HG03439 (cell line): Measurements from ENCODE around the gene SIGLEC5.
A peak's percentile ranks its signal among the peaks of the same experiment; 100 is the strongest.

Experiments
- ATAC-seq: cut with Tn5 transposase; IDR thresholded peaks from one replicate; pipeline ENCODE4 v1.9.1; 2021; ENCODE audit warnings: mild to moderate bottlenecking, moderate library complexity; ENCODE audit not compliant: unreplicated experiment

Gene SIGLEC5

DNA sequence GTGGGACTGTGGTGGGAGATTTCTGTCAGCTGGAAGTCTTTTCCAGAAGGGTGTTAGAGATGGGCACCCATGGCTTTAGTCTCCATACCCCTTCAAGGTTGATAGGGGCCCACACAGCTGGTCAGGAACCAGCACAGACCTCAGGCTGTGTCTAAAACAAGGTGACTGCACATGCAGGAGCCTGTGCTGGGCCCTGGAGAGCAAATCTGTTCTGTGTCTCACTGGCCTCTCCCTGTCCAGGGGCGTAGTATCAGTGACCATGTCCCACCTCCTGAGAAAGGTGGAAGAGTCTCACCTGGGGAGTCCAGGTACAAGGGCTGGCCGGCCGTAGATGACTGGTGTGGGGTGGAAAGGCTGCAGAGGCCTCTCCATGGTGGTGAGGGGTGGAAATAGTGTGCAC, 39.8 kb downstream of the SIGLEC5 start:
- no peak for ATAC-seq

DNA sequence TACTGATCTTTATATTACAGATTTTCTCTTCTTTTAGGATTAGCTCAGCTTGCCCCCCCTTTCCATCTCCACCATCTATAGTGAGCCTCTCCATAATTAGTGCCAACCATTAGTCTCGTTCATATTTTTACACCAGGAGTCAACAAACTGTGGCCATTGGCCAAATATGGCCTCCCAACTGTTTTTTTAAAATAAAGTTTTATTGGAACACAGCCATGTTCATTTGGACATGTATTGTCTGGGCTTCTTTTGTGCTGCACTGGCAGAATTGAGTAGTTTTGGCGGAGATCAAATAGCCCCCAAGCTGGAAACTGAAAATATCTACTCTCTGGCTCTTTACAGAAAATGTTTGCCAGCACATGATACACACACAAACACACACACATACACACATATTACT, 40.7 kb downstream of the SIGLEC5 start:
- ATAC-seq = no peak

DNA sequence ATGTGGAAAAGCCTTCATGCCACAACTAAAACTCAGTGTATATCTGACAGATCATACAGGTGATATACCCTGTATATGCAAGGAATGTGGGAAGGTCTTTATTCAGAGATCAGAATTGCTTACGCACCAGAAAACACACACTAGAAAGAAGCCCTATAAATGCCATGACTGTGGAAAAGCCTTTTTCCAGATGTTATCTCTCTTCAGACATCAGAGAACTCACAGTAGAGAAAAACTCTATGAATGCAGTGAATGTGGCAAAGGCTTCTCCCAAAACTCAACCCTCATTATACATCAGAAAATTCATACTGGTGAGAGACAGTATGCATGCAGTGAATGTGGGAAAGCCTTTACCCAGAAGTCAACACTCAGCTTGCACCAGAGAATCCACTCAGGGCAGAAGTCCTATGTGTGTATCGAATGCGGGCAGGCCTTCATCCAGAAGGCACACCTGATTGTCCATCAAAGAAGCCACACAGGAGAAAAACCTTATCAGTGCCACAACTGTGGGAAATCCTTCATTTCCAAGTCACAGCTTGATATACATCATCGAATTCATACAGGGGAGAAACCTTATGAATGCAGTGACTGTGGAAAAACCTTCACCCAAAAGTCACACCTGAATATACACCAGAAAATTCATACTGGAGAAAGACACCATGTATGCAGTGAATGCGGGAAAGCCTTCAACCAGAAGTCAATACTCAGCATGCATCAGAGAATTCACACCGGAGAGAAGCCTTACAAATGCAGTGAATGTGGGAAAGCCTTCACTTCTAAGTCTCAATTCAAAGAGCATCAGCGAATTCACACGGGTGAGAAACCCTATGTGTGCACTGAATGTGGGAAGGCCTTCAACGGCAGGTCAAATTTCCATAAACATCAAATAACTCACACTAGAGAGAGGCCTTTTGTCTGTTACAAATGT, 42.7 kb downstream of the SIGLEC5 start:
- ATAC-seq = no peak

DNA sequence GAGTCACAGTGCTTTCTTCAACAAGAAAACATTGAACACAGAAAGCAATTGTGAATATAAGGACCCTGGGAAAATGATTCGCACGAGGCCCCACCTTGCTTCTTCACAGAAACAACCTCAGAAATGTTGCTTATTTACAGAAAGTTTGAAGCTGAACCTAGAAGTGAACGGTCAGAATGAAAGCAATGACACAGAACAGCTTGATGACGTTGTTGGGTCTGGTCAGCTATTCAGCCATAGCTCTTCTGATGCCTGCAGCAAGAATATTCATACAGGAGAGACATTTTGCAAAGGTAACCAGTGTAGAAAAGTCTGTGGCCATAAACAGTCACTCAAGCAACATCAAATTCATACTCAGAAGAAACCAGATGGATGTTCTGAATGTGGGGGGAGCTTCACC, 43.4 kb downstream of the SIGLEC5 start:
- ATAC-seq = no peak

DNA sequence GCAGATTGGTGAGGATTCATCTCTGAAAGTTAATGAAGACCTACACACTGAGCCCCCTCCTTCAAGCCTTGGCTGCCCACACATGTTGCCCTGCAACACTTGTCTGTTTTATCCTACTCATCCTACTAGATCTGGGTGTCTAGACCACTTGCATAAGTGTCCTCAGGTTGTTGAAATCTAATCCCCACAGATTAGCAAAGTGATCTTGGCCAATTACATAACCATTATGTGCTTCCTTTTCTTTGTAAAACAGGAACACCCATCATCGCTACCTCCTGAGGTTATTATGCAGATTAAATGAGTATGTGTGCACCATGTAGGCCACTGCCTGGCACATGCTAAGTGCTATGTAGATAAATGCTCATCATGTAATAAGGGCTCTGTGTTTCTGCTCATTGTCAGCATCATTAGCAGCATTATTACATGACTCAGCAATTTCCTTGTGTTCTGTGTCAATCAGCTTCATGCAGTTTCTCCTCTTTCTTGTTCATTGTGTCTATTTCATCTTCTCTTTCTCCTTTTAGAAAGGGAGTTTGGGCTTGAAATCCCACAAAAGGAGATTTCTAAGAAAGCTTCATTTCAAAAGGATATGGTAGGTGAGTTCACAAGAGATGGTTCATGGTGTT, 44.0 kb downstream of the SIGLEC5 start:
- no peak for ATAC-seq

DNA sequence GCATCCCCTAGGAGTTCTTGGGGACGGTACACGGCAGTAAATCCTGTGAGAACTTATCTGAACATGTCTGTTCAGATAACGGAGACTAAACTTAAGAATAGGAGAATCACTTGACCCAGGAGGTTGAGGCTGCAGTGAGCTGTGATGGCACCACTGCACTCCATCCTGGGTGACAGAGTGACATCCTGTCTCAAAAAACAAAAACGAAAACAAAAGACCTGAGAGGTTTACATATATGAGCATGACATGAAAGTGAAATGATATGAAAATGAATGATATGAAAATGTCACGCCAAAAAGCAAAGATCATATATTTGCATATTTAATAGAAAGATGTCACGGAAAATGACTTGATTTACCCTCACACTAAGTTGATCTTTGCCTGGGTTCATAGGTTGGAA, 53.4 kb downstream of the SIGLEC5 start:
- peak; percentile 58 for ATAC-seq

DNA sequence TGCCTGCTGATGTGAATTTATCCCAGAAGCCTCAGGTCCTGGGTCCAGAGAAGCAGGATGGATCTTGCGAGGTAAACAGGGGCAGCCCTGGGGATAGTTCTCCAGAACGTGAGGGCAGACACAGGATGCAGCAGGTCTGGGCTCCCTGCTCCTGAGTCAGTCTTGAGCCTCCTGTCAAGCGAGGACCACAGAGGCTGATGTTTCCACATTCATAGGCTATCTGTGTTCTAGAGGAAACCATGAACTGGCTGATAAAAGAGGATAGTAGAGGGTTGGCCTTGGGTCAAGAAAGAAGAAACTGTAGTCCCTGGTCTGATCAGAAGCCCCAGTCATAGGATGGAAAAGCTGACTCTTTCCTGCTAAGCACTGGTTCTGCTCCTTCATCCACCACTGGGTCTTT, 56.9 kb downstream of the SIGLEC5 start:
- no peak for ATAC-seq

DNA sequence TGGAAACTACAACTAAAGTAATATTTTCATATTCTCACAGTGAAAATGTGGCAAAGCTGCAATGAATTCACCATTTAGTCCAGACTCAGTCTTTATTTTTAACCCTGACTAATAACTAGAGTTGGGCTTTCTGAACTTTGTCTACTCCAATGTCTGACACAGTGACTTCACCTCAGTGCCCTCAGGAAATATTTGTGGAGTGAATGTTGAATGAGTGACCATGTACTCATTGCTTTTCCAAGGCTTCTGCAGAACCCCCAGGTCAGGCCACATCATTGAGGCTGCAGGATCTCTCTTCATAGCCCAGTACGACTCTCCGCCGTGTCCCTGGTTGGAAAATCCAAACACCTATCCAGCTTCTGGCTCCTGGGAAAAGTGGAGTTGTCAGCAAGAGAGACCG, 57.3 kb downstream of the SIGLEC5 start:
- ATAC-seq = no peak

DNA sequence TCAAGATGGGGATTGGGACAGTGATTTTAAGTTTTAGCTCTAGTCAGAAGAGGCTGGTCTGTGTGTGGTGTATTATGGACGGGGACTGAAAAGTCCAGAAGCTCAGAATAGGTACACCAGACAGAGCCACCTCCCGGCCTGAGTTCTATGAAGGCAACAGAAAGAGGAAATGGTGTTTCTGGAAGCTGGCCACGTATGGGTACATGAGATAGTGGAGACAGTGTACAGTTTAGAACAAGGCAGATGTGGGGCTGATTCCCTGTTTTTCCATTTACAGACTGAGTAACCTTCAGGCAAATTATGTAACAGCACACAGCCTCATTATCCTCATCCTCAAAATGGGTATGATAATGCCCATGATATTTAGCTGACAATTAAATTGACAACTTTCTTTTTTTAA, 57.8 kb downstream of the SIGLEC5 start:
- ATAC-seq = no peak

DNA sequence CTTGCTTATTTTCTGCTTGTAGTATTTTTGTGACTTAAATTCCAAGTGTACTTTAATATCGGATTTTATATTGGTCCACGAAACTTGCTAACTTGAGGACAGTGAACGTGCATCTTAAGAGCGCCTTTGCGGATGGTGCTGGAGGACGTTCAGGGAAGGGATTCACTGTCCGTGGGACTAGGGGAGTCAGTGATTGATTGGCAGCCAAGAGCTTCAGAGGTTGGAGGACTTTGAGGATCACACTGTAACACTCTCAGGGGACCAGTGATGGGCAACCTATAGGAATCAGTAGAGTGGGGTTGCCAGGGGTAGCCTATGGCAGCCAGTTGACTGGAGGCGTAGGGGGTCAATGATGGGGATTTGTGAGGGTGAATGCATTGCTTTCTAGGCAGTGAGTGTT, 58.6 kb downstream of the SIGLEC5 start:
- no peak for ATAC-seq

DNA sequence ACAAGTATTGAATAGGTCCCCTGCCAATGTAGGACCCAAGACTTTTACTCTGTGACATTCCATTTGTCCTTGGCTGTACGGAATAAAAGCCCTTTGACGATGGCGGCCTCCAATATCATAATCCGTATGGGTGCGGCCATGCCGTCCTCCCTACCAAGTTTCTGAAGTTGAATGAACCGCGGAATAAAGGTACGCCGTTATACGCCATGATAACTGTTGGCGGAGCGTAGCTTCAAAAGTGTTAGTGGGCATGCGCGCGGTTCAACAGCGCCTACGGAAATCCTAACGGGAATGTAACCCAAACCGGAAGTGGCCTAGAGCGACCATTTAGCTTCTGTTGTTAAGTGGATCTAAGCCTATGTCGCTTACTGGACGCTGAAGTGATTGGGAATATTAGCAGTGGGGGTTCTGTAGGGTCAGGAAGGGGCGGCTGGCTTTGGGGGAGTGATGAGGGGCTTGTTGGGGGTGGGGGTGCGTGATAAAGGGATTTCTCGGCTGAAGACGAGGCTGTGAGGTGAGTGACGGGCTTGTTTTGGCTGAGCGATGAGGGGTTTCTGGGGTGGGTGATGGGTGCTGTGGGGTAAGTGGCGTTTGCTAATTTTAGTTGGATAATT, 59.1 kb downstream of the SIGLEC5 start, which contains the start of gene ZNF175:
Gene ZNF175, plus strand, starts transcription at position 322 of the 614 bp plus-strand sequence. CDS start 2,047 bp downstream, outside the sequence.
- ATAC-seq = peak; percentile 78

DNA sequence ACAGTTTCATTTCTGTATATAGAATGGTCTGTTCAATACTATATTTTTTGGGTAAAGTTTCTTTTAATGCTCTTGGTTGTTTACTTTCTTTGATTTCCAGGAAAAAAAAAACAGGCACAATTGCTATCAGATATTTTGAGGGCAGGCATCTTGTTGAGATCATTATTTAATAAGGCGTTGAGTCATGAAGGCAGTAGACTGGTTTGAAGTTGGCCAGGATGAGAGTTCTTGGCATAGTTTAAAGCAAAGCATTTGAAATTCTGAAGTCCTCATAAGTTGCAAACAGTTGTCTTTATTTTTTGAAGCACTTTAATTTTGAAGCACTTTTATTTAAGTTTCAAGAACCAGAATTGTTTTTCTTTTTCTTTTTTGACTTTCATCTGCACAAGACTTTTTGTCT, 61.7 kb downstream of the SIGLEC5 start:
- ATAC-seq = no peak

DNA sequence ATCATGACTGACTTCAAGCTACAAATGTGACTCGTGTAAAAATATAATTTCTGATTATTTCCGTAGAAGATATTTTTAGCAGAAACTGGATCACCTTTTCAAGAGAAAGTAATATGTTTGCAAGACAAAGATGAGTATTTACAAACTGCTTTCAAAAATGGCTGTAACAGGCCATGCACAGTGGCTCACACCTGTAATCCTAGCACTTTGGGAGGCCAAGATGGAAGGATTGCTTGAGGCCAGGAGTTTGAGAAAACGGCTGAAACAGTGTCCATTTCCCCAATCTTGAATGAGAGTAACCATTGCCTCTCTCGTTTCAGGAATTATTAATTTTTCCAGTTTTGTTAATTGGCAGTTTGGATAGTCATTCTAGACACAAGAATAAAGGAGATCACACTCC, 62.6 kb downstream of the SIGLEC5 start:
- ATAC-seq = no peak

DNA sequence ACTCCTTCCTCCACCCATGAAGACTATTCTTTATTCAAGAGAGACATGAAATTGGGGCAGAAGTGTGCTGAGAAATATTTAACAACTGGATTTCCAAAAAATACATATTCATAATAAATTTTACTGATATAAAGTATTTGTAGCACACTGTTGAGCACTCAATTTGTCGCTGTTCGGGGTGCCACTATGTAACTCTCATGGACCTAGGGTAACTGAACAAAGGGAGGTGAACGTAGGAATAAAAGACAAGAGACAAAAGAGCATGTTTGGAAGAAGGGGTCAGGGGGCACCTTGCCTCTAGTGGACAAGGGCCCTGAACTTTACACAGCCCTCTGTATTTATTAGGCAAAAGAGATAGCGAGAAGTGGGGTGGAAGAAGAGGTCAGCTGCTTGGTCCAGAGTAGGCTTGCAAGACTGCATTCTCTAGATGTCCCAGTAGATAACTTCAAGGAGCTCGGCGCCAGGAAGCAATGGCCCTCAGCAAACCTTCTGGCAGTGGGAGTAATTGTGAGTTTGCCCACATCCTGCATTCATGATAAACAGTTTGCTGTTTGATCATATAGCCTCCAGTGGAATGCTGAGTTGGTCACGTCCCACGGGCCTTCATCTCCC, 63.6 kb downstream of the SIGLEC5 start:
- ATAC-seq = no peak

DNA sequence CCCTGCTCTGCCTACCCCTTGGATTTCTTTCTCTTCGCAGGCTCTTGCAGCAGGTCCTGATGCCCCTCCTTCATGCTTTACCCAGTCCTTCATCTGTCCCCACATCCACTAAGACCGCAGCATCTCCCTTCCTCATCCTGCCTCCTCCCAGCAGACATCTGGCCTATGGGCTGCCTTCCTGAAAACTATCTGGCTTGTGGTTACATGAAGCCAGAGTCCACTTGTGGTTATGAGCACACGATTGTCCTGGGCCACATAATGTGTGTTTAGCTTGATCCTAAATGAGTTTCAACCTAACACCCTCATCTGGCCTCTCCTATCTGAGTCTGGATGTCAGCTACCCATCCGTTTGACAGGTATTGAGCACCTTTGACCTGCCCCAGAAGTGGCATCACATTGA, 64.6 kb downstream of the SIGLEC5 start:
- no peak for ATAC-seq

DNA sequence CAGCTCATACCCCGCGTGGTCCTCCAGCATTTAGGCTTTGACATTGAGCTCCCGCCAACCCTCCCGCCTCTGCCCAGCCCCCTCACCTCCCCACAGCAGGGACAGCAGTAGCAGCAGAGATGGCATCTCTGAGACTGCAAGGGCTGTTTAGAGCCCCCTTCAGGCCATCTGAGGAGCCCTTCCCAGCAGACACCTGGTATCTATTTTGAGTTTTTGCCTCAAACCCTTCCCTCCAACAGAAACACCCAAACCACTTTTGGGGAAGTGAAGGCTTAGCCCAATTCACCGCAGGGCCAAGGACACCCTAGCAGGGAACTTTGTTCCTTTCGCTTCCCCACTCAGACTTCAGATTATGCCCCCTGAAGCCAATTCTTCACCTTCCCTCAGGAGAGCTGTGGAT, 65.4 kb downstream of the SIGLEC5 start:
- ATAC-seq = no peak
